Karpas-422 (cell line): ENCODE results near the gene PHF19. TPM values are rescaled to one million over a fixed set of nuclear protein-coding genes. Genes with fewer than 3 reads are reported as not detected.
A peak's percentile ranks its signal among the peaks of the same experiment; 100 is the strongest.

Source experiments
- DNase-seq: peaks from one replicate; pipeline ENCODE4 v3.0.0-alpha.2; 2015
- H2AFZ ChIP-seq: fragments of 200-600 bp; sonication (generic); 2 replicates; pipeline ENCODE4 v1.6.1; 2014; ENCODE audit warnings: antibody characterized with exemption, low read length, mixed read lengths
- H3K27ac ChIP-seq: fragments of 200-600 bp; sonication (generic); 2 replicates; pipeline ENCODE4 v1.5.1; 2014; ENCODE audit warnings: mild to moderate bottlenecking, low read length, moderate library complexity
- H3K27me3 ChIP-seq: fragments of 200-600 bp; sonication (generic); 2 replicates; pipeline ENCODE4 v1.6.1; 2014; ENCODE audit warnings: low read length, mixed read lengths
- H3K36me3 ChIP-seq: fragments of 200-600 bp; sonication (generic); 2 replicates; pipeline ENCODE4 v1.6.1; 2014; ENCODE audit warnings: low read length, mixed read lengths; ENCODE audit not compliant: insufficient read depth
- H3K4me1 ChIP-seq: fragments of 200-600 bp; sonication (generic); 2 replicates; pipeline ENCODE4 v1.6.1; 2014; ENCODE audit warnings: mild to moderate bottlenecking, low read length, mixed read lengths
- H3K4me2 ChIP-seq: fragments of 200-600 bp; sonication (generic); 2 replicates; pipeline ENCODE4 v1.6.1; 2014; ENCODE audit warnings: low read length, low read depth, mild to moderate bottlenecking; ENCODE audit not compliant: poor library complexity, severe bottlenecking
- H3K4me3 ChIP-seq: fragments of 200-600 bp; sonication (generic); 2 replicates; pipeline ENCODE4 v1.5.1; 2014; ENCODE audit warnings: mild to moderate bottlenecking, antibody characterized with exemption, low read length, mixed read lengths
- H3K79me2 ChIP-seq: fragments of 200-600 bp; sonication (generic); 2 replicates; pipeline ENCODE4 v1.6.1; 2014; ENCODE audit warnings: mild to moderate bottlenecking, low read length, mixed read lengths
- H3K9ac ChIP-seq: fragments of 200-600 bp; sonication (generic); 2 replicates; pipeline ENCODE4 v1.6.0; 2014; ENCODE audit warnings: low read length
- H3K9me2 ChIP-seq: fragments of 200-600 bp; sonication (generic), shearing (Covaris generic); replicated peaks from 2 replicates; pipeline ENCODE4 v1.6.0; 2014; ENCODE audit warnings: mild to moderate bottlenecking, low read length, moderate library complexity; ENCODE audit not compliant: insufficient read depth
- H3K9me3 ChIP-seq: fragments of 300-700, 200-600 bp; sonication (generic); 2 replicates; pipeline ENCODE4 v1.6.1; 2014; ENCODE audit warnings: low read length, mixed read lengths
- H4K20me1 ChIP-seq: fragments of 200-600 bp; sonication (generic); 2 replicates; pipeline ENCODE4 v1.6.1; 2014; ENCODE audit warnings: mild to moderate bottlenecking, antibody characterized with exemption, low read length, low read depth; ENCODE audit not compliant: insufficient read depth
- total RNA-seq: library from RNA; depleted of rRNA; stranded (reverse); fragments of >200 nt; shearing (Covaris generic); gene quantifications from 2 replicates; pipeline ENCODE4 v1.2.3, GENCODE V29; 2014; ENCODE audit warnings: low replicate concordance

PHF19 gene
- total RNA-seq, 1 experiment from 2014 or later, result 34.8 TPM

DNA sequence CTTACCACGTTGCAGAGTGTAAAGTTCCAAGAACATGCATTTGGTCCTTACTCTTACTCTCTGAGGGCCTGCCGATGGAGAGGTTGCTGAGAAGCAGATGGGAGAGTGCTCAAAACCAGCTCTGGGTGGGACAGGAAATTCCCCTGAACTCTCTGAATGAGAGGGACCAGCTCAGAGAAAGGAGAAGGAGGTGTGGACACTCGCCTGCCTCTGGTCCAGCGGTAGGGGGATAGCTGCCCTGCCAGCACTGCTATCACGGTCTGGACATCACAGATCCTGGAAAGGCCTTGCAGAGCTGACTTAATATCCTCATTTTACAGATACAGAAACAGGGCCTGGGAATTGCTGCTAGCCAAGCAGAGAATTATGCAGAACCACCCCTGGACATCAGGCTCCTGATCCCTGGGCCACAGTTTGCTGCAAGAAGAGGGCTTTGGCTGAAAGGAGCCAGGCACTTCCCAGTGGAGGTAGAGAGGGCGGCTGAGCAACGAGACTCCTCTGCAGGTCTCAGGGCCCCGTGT lies 44.7 kb upstream of the PHF19 start:
- Histone ChIP-seq H3K4me3 (peak overlapping the region; percentile 38), H2AFZ (no peak overlapping the region; the same call in 1 of the 2 replicates), H3K9me2 (no peaks in the 10 kb centered on the region), H4K20me1 (no peaks in the 10 kb centered on the region), H3K79me2 (no peaks in the 10 kb centered on the region; the same call in 1 of the 2 replicates), H3K9me3 (no peaks in the 10 kb centered on the region), H3K36me3 (peaks cover 27% of the 10 kb centered on the region; the same call in 1 of the 2 replicates), H3K27ac (peak overlapping the region; percentile 95), H3K4me1 (peaks cover 72% of the 10 kb centered on the region), H3K4me2 (peak overlapping the region; percentile 56), H3K27me3 (no peaks in the 10 kb centered on the region), H3K9ac (peak overlapping the region; percentile 63)
- DNase-seq, result no peak

DNA sequence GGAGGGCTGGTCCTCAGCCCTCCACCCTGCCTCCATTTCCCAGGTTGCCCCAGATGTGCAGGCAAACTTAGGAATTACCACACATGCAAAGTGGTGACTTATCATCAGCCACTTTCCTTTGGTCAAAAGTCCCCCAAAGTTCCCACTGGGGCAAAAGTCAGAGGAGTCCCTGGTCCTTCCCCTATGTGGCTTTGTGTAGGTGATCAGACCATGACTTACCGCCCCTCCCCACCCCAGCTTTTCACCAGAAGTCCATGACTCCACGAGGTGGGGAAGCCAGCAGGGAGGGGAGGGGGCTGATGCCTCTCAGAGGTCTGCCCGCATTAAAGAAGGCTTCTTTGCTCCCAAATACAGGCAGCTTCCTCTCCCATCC lies 43.8 kb upstream of the PHF19 start:
- H3K36me3 ChIP-seq, result peaks cover 27% of the 10 kb centered on the region; the same call in 1 of the 2 replicates
- H3K27ac ChIP-seq, result peak overlapping the region; percentile 95
- DNase-seq, result no peak
- no peaks in the 10 kb centered on the region; the same call in 1 of the 2 replicates for H3K79me2 ChIP-seq
- no peaks in the 10 kb centered on the region for H3K9me3 ChIP-seq
- H3K9ac ChIP-seq, result peak overlapping the region; percentile 63
- peaks cover 72% of the 10 kb centered on the region for H3K4me1 ChIP-seq
- no peaks in the 10 kb centered on the region for H4K20me1 ChIP-seq
- H2AFZ ChIP-seq, result no peak overlapping the region
- no peaks in the 10 kb centered on the region for H3K27me3 ChIP-seq
- 0 out of 2 replicates have a peak overlapping the region, but pooled peaks have one; percentile 38 for H3K4me3 ChIP-seq
- H3K9me2 ChIP-seq, result no peaks in the 10 kb centered on the region
- H3K4me2 ChIP-seq, result peak overlapping the region; percentile 56

DNA sequence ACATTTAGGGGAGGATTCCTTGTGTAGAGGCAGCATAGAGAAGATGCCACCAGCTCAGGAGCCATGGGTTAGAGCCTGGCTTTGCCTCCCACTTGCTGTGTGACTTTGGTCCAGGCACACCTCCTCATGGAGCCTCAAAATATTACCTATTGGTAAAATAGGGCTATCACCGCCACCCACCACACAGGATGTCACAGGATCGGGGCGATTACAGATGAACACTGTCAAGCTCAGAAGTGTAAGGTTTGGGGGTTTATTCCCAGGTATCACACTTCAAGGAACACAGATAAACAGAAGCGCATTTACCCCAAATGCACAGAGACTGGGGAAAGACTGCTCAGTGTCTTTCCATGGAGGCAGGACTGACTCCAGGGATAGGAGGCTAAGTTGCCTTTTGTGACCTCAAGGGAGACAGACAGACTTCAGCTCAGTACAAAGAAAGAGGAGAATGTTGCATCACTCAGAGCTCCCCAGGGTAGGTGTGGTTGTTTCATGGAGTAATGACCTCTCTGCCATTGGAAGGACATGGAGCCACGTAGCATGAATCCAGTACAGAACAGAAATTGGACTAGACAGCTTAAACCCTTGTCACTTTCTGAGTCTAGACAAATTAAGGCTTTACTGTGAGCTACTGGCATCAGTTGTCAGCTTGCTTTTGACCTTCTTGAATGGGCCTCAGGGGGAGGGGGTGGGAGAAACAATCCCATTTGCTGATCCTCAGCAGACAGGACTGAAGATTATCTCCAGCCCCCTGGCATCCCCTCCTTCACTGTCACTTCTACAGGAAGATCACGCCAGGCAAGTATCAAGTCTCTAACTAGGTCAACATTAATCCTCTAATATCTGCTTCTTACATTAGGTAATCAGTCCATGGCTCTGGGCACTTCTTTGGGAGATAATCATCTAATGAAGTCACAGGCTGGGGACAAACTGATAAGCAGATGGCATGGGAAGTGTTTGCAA lies 43.1 kb upstream of the PHF19 start:
- Histone ChIP-seq H3K4me2 (peak overlapping the region; percentile 56), H2AFZ (no peak overlapping the region), H3K9ac (peak overlapping the region; percentile 63), H3K27ac (peak overlapping the region; percentile 95), H3K9me2 (no peaks in the 10 kb centered on the region), H3K4me1 (peaks cover 65% of the 10 kb centered on the region), H3K9me3 (no peaks in the 10 kb centered on the region), H3K4me3 (no peak overlapping the region), H3K79me2 (no peaks in the 10 kb centered on the region; the same call in 1 of the 2 replicates), H3K36me3 (peaks cover 25% of the 10 kb centered on the region; the same call in 1 of the 2 replicates), H3K27me3 (no peaks in the 10 kb centered on the region), H4K20me1 (no peaks in the 10 kb centered on the region)
- no peak for DNase-seq

DNA sequence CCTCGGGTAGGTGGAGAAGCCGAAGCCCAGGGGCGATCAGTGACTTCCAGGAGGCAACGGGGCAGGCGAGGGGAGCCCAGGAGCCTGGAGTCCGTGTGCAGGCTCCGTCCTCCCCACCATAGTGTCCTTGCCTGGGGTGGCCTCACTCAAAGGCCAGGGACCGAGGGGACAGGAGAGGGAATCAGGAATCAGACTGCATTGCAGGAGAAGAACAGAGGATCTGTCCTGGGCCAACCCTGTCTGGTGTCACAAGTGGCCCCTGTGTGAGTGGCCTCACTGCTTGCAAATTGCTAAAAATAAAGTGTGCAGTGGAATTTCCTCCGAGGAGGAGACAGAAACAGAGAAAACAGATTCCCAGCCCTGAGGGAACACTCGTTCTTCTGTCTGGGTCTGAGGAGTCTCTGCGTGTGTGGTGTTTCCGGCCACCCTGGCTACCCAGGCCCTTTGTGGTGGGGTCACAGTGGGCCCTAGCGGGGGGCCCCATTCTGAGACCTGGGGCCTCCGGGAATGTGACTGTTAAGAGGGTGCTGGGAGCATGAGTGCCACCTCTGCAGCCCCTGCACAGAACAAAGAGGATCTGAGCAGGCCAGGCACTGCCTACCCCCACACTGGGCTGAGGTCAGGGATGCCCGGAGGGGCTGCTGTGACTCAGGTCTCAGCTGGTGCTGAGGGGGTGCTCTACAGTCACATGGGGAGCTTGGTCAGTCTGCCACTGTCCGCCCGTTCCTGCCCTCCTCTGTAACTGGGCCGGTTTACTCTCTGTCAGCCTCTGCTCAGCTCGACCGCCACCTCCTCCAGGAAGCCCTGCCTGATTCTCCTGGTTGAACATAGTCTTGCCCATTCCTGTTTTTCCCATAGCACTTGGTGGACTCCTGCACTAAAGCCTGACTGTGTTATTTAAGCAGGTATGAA lies 42.2 kb upstream of the PHF19 start:
- peaks cover 19% of the 10 kb centered on the region; the same call in 1 of the 2 replicates for H3K36me3 ChIP-seq
- no peak overlapping the region for H3K4me3 ChIP-seq
- peaks cover 57% of the 10 kb centered on the region for H3K4me1 ChIP-seq
- H4K20me1 ChIP-seq, result no peaks in the 10 kb centered on the region
- H2AFZ ChIP-seq, result no peak overlapping the region
- H3K27ac ChIP-seq, result peak overlapping the region; percentile 95; the same call in 1 of the 2 replicates
- no peaks in the 10 kb centered on the region; the same call in 1 of the 2 replicates for H3K79me2 ChIP-seq
- no peaks in the 10 kb centered on the region for H3K27me3 ChIP-seq
- no peak overlapping the region for H3K4me2 ChIP-seq
- no peaks in the 10 kb centered on the region for H3K9me2 ChIP-seq
- H3K9ac ChIP-seq, result 0 out of 2 replicates have a peak overlapping the region, but pooled peaks have one; percentile 8
- DNase-seq, result no peak
- H3K9me3 ChIP-seq, result no peaks in the 10 kb centered on the region

DNA sequence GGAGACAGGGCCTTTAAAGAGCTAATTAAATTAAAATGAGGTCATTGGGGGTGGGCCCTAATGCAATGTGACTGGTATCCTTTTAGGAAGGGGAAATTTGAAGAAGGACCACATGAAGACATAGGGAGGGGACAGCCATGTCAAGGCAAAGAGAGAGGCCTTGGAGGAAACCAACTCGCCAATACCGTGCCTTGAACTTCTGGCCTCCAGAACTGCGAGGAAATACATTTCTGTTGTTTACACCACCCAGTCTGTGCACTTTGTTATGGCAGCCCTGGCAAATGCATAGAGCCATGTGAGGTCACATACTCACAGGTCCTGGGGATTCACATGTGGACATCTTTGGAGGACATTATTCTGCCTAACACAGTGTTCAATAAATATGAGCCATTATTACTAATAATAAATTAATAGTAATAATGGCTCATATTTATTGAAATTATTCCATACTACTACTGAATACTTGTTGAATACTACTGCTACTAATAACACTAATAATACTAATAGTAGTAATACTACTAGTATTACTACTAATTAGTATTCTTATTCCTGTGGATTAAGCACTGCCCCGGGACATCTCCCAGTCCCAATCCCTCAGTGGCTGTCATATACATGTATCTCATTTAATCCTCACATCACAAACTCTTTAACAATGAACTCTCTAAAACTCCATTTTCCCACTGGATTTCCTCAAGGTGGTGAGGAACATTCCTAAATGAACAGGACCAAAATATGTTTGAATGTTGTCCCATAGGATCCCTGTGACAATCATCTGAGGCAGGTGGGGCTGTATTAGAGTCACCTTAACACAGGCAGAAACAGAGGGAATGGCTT lies 41.2 kb upstream of the PHF19 start:
- H3K9ac ChIP-seq, result no peak overlapping the region
- H3K4me2 ChIP-seq, result no peak overlapping the region
- H3K27me3 ChIP-seq, result no peaks in the 10 kb centered on the region
- H3K4me1 ChIP-seq, result peaks cover 46% of the 10 kb centered on the region
- no peaks in the 10 kb centered on the region for H3K9me2 ChIP-seq
- peak overlapping the region; percentile 27; the same call in 1 of the 2 replicates for H3K27ac ChIP-seq
- no peak overlapping the region for H2AFZ ChIP-seq
- peak; percentile 45 for DNase-seq
- H3K36me3 ChIP-seq, result peaks cover 23% of the 10 kb centered on the region; the same call in 1 of the 2 replicates
- H4K20me1 ChIP-seq, result no peaks in the 10 kb centered on the region
- H3K9me3 ChIP-seq, result no peaks in the 10 kb centered on the region
- no peaks in the 10 kb centered on the region; the same call in 1 of the 2 replicates for H3K79me2 ChIP-seq
- H3K4me3 ChIP-seq, result no peak overlapping the region

DNA sequence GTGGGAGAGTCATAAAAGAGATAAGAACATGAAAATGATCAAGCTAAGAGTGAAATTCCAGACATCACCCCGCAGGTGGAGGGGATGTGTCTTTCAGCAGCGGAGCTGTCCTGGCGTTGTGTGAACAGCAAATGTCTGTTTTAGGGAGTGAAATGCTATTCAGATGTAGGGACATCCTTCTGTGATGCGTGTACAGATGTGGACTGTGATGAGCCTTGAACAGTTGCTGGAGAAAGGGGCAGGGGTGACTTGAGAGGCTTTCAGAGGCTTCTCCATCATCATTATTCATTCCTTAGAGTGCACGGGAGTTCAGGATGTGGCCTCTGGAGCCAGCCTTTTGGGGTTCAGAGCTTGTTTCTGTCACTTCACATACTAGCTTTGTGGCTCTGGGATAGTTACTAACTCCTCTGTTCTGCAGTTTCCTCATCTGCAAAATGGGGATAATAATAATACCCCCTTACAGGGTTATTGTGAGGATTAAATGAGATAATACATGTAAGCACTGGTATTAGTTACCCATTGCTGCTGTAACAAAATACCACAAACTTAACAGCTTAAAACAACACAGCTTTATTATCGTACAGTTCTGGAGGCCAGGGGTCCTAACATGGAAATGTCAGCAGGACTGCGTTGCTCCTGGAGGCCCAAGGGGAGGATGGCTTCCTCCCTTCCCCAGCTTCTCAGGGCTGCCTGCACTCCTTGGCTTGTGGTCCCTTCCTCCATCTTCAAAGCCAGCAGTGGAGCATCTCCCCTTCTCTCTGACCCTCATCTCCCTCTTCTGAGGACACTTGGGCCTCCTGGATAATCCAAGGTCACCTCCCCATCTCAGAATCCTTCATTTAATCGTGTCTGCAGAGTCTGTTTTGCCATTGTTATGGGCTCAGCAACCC lies 40.2 kb upstream of the PHF19 start:
- Histone ChIP-seq H3K9me3 (no peaks in the 10 kb centered on the region), H3K27ac (peak overlapping the region; percentile 32; the same call in 1 of the 2 replicates), H3K36me3 (peaks cover 26% of the 10 kb centered on the region), H3K4me2 (no peak overlapping the region), H3K27me3 (no peaks in the 10 kb centered on the region), H3K79me2 (no peaks in the 10 kb centered on the region; the same call in 1 of the 2 replicates), H3K4me3 (no peak overlapping the region), H3K9me2 (no peaks in the 10 kb centered on the region), H2AFZ (no peak overlapping the region), H3K9ac (no peak overlapping the region), H4K20me1 (no peaks in the 10 kb centered on the region), H3K4me1 (peaks cover 37% of the 10 kb centered on the region)
- DNase-seq, result no peak
